ENCODE measurements around the gene LTBP3. TPM values are rescaled to one million over a fixed set of nuclear protein-coding genes. Genes with fewer than 3 reads are reported as not detected.

LTBP3 gene
- total and polyA plus RNA-seq, 11 donors = 26.3 to 125 (median 75.6) TPM

GRCh38 chr11:65562020-65562419, 3.9 kb upstream of the LTBP3 start:
- Histone ChIP-seq H3K27ac (no peak overlapping the region), H3K4me1 (peaks cover 6 to 55% (median 34%) of the 10 kb centered on the region in 12 donors), H3K27me3 (no peaks in the 10 kb centered on the region), H3K9me3 (no peaks in the 10 kb centered on the region), H3K4me3 (no peak overlapping the region), H3K36me3 (peaks cover 0 to 5% (median 0%) of the 10 kb centered on the region in 9 donors)
- no peak for DNase-seq
- TF ChIP-seq CTCF (IDR thresholded peaks at IDR 0.05) (no peak), POLR2A (IDR thresholded peaks at IDR 0.05) (no peak)
- ATAC-seq = no peak
- 84 to 93% (median 89%) methylated on average over 7 of the region's 7 CpGs for WGBS, 4 donors
- intact Hi-C loops (cut with DNase I) = no loop called here

- H3K4me1 ChIP-seq = peaks cover 6 to 57% (median 46%) of the 10 kb centered on the region in 12 donors
- H3K4me3 ChIP-seq = no peak overlapping the region
- no peaks in the 10 kb centered on the region for H3K36me3 ChIP-seq
- intact Hi-C loops (cut with DNase I) = no loop called here
- H3K27ac ChIP-seq = peak overlapping the region in 11 of 12 donors; percentile 86 to 99 (median 96)
- 24 to 35% (median 28%) methylated on average over 13 to 15 of the region's 15 CpGs for WGBS, 4 donors
- TF ChIP-seq POLR2A (IDR thresholded peaks at IDR 0.05) (no peak), CTCF (IDR thresholded peaks at IDR 0.05) (no peak)
- H3K27me3 ChIP-seq = no peaks in the 10 kb centered on the region
- ATAC-seq (peak; percentile 0 to 8 (median 2)), DNase-seq (peak in 4 of 5 donors; percentile 63 to 75 (median 64))
- H3K9me3 ChIP-seq = no peaks in the 10 kb centered on the region
Measured at GRCh38 chr11:65560555-65561418, 2.6 kb upstream of the LTBP3 start.

GRCh38 chr11:65559951-65560537, 1.9 kb upstream of the LTBP3 start:
- peaks cover 6 to 61% (median 53%) of the 10 kb centered on the region in 12 donors for H3K4me1 ChIP-seq
- H3K27me3 ChIP-seq = no peaks in the 10 kb centered on the region
- peak in 3 of 5 donors; percentile 48 to 56 (median 53) for DNase-seq
- 37 to 44% (median 40%) methylated on average over 5 of the region's 5 CpGs for WGBS, 4 donors
- ATAC-seq = peak; percentile 11 to 49 (median 26)
- intact Hi-C loops (cut with DNase I) = no loop called here
- H3K4me3 ChIP-seq = no peak overlapping the region
- H3K36me3 ChIP-seq = no peaks in the 10 kb centered on the region
- no peaks in the 10 kb centered on the region for H3K9me3 ChIP-seq
- peak overlapping the region in 11 of 12 donors; percentile 86 to 99 (median 96) for H3K27ac ChIP-seq
- no peak for TF ChIP-seq POLR2A (IDR thresholded peaks at IDR 0.05)
- no peak for TF ChIP-seq CTCF (IDR thresholded peaks at IDR 0.05)

- intact Hi-C loops (cut with DNase I) = no loop called here
- no peaks in the 10 kb centered on the region for H3K36me3 ChIP-seq
- peak overlapping the region; percentile 86 to 99 (median 96) for H3K27ac ChIP-seq
- H3K4me3 ChIP-seq = no peak overlapping the region
- peak in 1 of 5 donors; percentile 12 for DNase-seq
- peak in 1 of 4 donors; percentile 3 for ATAC-seq
- H3K27me3 ChIP-seq = no peaks in the 10 kb centered on the region
- H3K9me3 ChIP-seq = no peaks in the 10 kb centered on the region
- no peak for TF ChIP-seq CTCF (IDR thresholded peaks at IDR 0.05)
- no peak for TF ChIP-seq POLR2A (IDR thresholded peaks at IDR 0.05)
- H3K4me1 ChIP-seq = peaks cover 6 to 66% (median 59%) of the 10 kb centered on the region in 12 donors
- 58 to 68% (median 60%) methylated on average over 5 of the region's 5 CpGs for WGBS, 4 donors
Measured at GRCh38 chr11:65559535-65559934, 1.4 kb upstream of the LTBP3 start.

Measured in heart left ventricle (tissue), 16 donors.